HCT116 (cell line): ENCODE data around the gene MYRF. TPM values are rescaled to one million over a fixed set of nuclear protein-coding genes. Genes with fewer than 3 reads are reported as not detected.

ENCODE experiments used
- ATAC-seq: fragments of 200-7000 bp; cut with Tn5 transposase; 2 replicates; pipeline ENCODE4 v1.9.1; 2020; ENCODE audit warnings: mild to moderate bottlenecking, moderate library complexity
- BruUV-seq: library from RNA; stranded (reverse); fragments of 400-500 nt; replicated peaks from 2 replicates; lab custom pipeline; 2021; lab: Mats Ljungman, UMichigan
- CTCF ChIA-PET: fragments of 300-600 bp; sonication (Branson Sonifier 250); formaldehyde crosslinking; loops from one replicate; lab custom pipeline; 2021; ENCODE audit warnings: antibody characterized with exemption; lab: Charles Lee
- POLR2A ChIA-PET: fragments of 300-600, 350-600 bp; sonication (Branson Sonifier 250); formaldehyde crosslinking; loops from one replicate; lab custom pipeline; 2021; ENCODE audit warnings: antibody characterized with exemption; lab: Charles Lee
- RAD21 ChIA-PET, 2 experiments: fragments of 300-600 bp; sonication (Branson Sonifier 250); formaldehyde crosslinking; loops; one replicate each; lab custom pipeline; 2023; ENCODE audit warnings: low total read pairs in 2 of 2; ENCODE audit not compliant: uncharacterized antibody in 2 of 2, unreplicated experiment in 2 of 2, low non-redundant PET in 1 of 2; lab: Charles Lee
- DNase-seq: peaks from one replicate; pipeline ENCODE4 v3.0.0-alpha.2; 2010; ENCODE audit warnings: low read depth, low spot score
- H2AFZ ChIP-seq: fragments of 200-600 bp; shearing (Covaris generic), sonication (generic); 2 replicates; pipeline ENCODE4 v1.6.1; 2017; ENCODE audit warnings: low read depth, mixed run types, mixed read lengths, antibody characterized with exemption, low read length; ENCODE audit not compliant: poor library complexity, severe bottlenecking
- H3K27ac ChIP-seq: 2 replicates; pipeline ENCODE4 v1.5.1; 2012; ENCODE audit warnings: low read depth, low read length
- H3K27me3 ChIP-seq: fragments of 200-600 bp; sonication (generic); 2 replicates; pipeline ENCODE4 v1.6.1; 2016; ENCODE audit warnings: mixed run types, low read length, mixed read lengths; ENCODE audit not compliant: insufficient read depth
- H3K36me3 ChIP-seq, 2 experiments: fragments of 200-500 bp in 1 of 2; fragments of 200-600 bp in 1 of 2; sonication (Bioruptor generic) in 1 of 2; sonication (generic) in 1 of 2; 2 replicates each; pipeline versions ENCODE4 v1.5.1 to v1.6.1; 2014 to 2016; ENCODE audit warnings: low read length in 2 of 2, inconsistent platforms in 1 of 2, mixed read lengths in 1 of 2, mixed run types in 1 of 2; ENCODE audit not compliant: insufficient read depth in 2 of 2, control insufficient read depth in 1 of 2
- H3K4me1 ChIP-seq, 2 experiments: fragments of 200-600 bp in 1 of 2; sonication (generic) in 1 of 2; 2 replicates each; pipeline versions ENCODE4 v1.5.1 to v1.6.1; 2012 to 2017; ENCODE audit warnings: low read length in 2 of 2, inconsistent platforms in 1 of 2, mild to moderate bottlenecking in 1 of 2, mixed read lengths in 1 of 2, mixed run types in 1 of 2, moderate library complexity in 1 of 2; ENCODE audit not compliant: insufficient read depth in 2 of 2, control insufficient read depth in 1 of 2
- H3K4me2 ChIP-seq: fragments of 200-600 bp; sonication (generic); 2 replicates; pipeline ENCODE4 v1.6.1; 2017; ENCODE audit warnings: mixed run types, low read length, mixed read lengths
- H3K4me3 ChIP-seq, 2 experiments: fragments of 200-600 bp in 1 of 2; sonication (generic) in 1 of 2; replicated peaks in 1 of 2; 2 replicates each; pipeline ENCODE4 v1.5.1; 2011 to 2016; ENCODE audit warnings: low read length in 2 of 2, control low read depth in 1 of 2, low read depth in 1 of 2, mild to moderate bottlenecking in 1 of 2, mixed read lengths in 1 of 2, mixed run types in 1 of 2
- H3K79me2 ChIP-seq: fragments of 200-600 bp; sonication (generic); 2 replicates; pipeline ENCODE4 v1.6.1; 2017; ENCODE audit warnings: mild to moderate bottlenecking, mixed run types, low read length, moderate library complexity, mixed read lengths; ENCODE audit not compliant: insufficient read depth
- H3K9ac ChIP-seq: fragments of 200-600 bp; sonication (generic); 2 replicates; pipeline ENCODE4 v1.6.1; 2016; ENCODE audit warnings: low read length, mixed read lengths
- H3K9me2 ChIP-seq: fragments of 200-600 bp; sonication (generic), shearing (Covaris generic); 2 replicates; pipeline ENCODE4 v1.6.1; 2017; ENCODE audit warnings: mixed run types, mild to moderate bottlenecking, moderate library complexity; ENCODE audit not compliant: insufficient read depth
- H3K9me3 ChIP-seq, 2 experiments: fragments of 200-500 bp in 1 of 2; fragments of 200-600 bp in 1 of 2; sonication (Bioruptor generic) in 1 of 2; sonication (generic) in 1 of 2; 2 replicates each; pipeline ENCODE4 v1.6.1; 2014 to 2017; ENCODE audit warnings: low read length in 2 of 2, mixed read lengths in 2 of 2, inconsistent platforms in 1 of 2, low read depth in 1 of 2, mild to moderate bottlenecking in 1 of 2, mixed run types in 1 of 2, moderate library complexity in 1 of 2; ENCODE audit not compliant: control insufficient read depth in 1 of 2, insufficient read depth in 1 of 2
- H4K20me1 ChIP-seq: fragments of 200-600 bp; sonication (generic), shearing (Covaris generic); 2 replicates; pipeline ENCODE4 v1.6.1; 2017; ENCODE audit warnings: mixed run types, mild to moderate bottlenecking, moderate library complexity; ENCODE audit not compliant: insufficient read depth
- ATF3 ChIP-seq: IDR thresholded peaks from 2 replicates; pipeline ENCODE4 v1.6.1; 2012
- CBX3 ChIP-seq: IDR thresholded peaks from 2 replicates; pipeline ENCODE4 v1.6.1; 2012; ENCODE audit warnings: low read depth
- CEBPB ChIP-seq: IDR thresholded peaks from 2 replicates; pipeline ENCODE4 v1.6.1; 2012; ENCODE audit warnings: low read depth
- EGR1 ChIP-seq: IDR thresholded peaks from 2 replicates; pipeline ENCODE4 v1.6.1; 2012; ENCODE audit warnings: low read depth
- EZH2 ChIP-seq: fragments of 200-600 bp; sonication (generic); IDR thresholded peaks from 2 replicates; pipeline ENCODE4 v1.6.1; 2017; ENCODE audit warnings: antibody characterized with exemption, mixed run types
- EZH2phosphoT487 ChIP-seq: fragments of 200-600 bp; IDR thresholded peaks from 2 replicates; pipeline ENCODE4 v1.6.1; 2018; ENCODE audit warnings: antibody characterized with exemption, borderline replicate concordance
- JUND ChIP-seq: IDR thresholded peaks from 2 replicates; pipeline ENCODE4 v1.6.1; 2012
- MAX ChIP-seq: IDR thresholded peaks from 2 replicates; pipeline ENCODE4 v1.6.1; 2012
- POLR2A ChIP-seq: IDR thresholded peaks from 2 replicates; pipeline ENCODE4 v1.7.0; 2011; ENCODE audit warnings: borderline replicate concordance; ENCODE audit not compliant: insufficient read depth, insufficient read length; ENCODE audit errors: extremely low read depth
- POLR2AphosphoS5 ChIP-seq: IDR thresholded peaks from 2 replicates; pipeline ENCODE4 v1.6.1; 2011; ENCODE audit warnings: mild to moderate bottlenecking, low read depth, low read length, moderate library complexity
- SRF ChIP-seq: IDR thresholded peaks from 2 replicates; pipeline ENCODE4 v1.6.1; 2012; ENCODE audit warnings: low read depth
- YY1 ChIP-seq: IDR thresholded peaks from 2 replicates; pipeline ENCODE4 v1.6.1; 2011; ENCODE audit warnings: low read length, low read depth, moderate library complexity, mild to moderate bottlenecking; ENCODE audit not compliant: insufficient replicate concordance; ENCODE audit errors: extremely low read depth
- ZBTB33 ChIP-seq: IDR thresholded peaks from 2 replicates; pipeline ENCODE4 v1.6.1; 2011; ENCODE audit warnings: mild to moderate bottlenecking, low read length, moderate library complexity; ENCODE audit not compliant: insufficient replicate concordance; ENCODE audit errors: extremely low read depth
- intact Hi-C: fragments of 100-400 bp; cut with micrococcal nuclease; formaldehyde crosslinking; loops from 2 replicates; pipeline ENCODE4 v1.10.0; 2022
- total RNA-seq: library from RNA; stranded (reverse); gene quantifications from one replicate; pipeline ENCODE4 v1.2.1, GENCODE V29; 2021; ENCODE audit not compliant: unreplicated experiment

Gene MYRF
- total RNA-seq, 1 experiment from 2014 or later: 52.3 TPM

- TF ChIP-seq SRF (no peak), EGR1 (no peak), ATF3 (no peak), ZBTB33 (no peak), CEBPB (no peak), EZH2 (no peak), EZH2phosphoT487 (no peak), CBX3 (no peak), POLR2AphosphoS5 (no peak), YY1 (no peak), POLR2A (no peak), JUND (no peak), MAX (no peak)
- intact Hi-C loops: no loop called here
- POLR2A ChIA-PET: no interaction called here
- H2AFZ ChIP-seq: no peak overlapping the region
- no peaks in the 10 kb centered on the region for H3K9me3 ChIP-seq
- RAD21 ChIA-PET: no interaction called here
- no peak overlapping the region for H3K9ac ChIP-seq
- H3K4me2 ChIP-seq: no peak overlapping the region
- no peaks in the 10 kb centered on the region for H3K36me3 ChIP-seq
- H3K9me2 ChIP-seq: no peaks in the 10 kb centered on the region
- DNase-seq: no peak
- H3K27me3 ChIP-seq: no peaks in the 10 kb centered on the region
- H3K4me3 ChIP-seq: no peak overlapping the region
- BruUV-seq: no TSS peak
- H3K79me2 ChIP-seq: no peaks in the 10 kb centered on the region
- no peak for ATAC-seq
- H3K27ac ChIP-seq: no peak overlapping the region
- H4K20me1 ChIP-seq: no peaks in the 10 kb centered on the region
- H3K4me1 ChIP-seq: peaks cover 0 to 5% of the 10 kb centered on the region in 2 experiments; a peak in 1 of 4 replicates
- CTCF ChIA-PET: no interaction called here
Observed at GRCh38 chr11:61834278-61835048, 82.0 kb downstream of the MYRF start.
